Measurements from ENCODE around the gene DPP8. TPM values are rescaled to one million over a fixed set of nuclear protein-coding genes. Genes with fewer than 3 reads are reported as not detected.

DPP8 gene
- total RNA-seq, 2 experiments from 2014 or later = 38.2 to 42.7 TPM

GRCh38 chr15:65394936-65395335 lies 122.6 kb downstream of the DPP8 start:
- ChIA-PET POLR2A (interaction anchor here (0.5 to 1.7 kb wide), 2 partner anchors 12 to 90 kb away, joined by 3 to 8 read pairs; partner anchors contain the start of gene RNU5B-1), CTCF (interaction anchor here (2.8 kb wide), 1 partner anchor 9 kb away, joined by 17 read pairs; no protein-coding TSS in a partner anchor)
- Mint-ChIP-seq H3K27ac (no peak overlapping the region), H3K4me3 (no peak overlapping the region), H3K9me3 (no peaks in the 10 kb centered on the region), H3K27me3 (peaks cover 63% of the 10 kb centered on the region), H3K4me1 (no peaks in the 10 kb centered on the region), H3K36me3 (ENCODE audit: low read depth) (no peaks in the 10 kb centered on the region)
- no peak for DNase-seq

DNA sequence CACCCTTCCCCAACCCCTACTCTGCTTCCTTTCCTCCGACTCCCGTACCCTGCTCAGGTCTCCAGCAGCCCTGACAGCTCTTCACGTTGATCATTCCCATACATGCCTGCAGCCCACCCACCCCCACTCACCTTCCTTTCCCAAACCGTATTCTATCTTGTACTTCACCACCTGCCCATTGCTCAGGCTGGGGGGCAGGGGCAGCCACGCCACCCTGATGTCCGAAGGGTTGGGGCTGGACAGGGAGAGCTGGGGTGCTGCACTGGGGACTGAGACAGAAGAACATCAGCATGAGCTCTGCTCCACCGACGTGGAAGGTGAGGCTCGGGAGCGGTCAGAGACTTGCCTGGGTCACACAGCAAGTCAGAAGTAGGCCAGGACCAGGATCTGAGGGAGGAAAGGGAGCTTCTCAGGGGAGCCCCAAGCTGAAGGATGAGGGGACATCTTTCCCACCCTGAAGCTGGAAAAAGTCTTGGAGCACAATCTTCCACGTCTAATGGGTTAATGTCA lies 123.2 kb downstream of the DPP8 start:
- Mint-ChIP-seq H3K9me3 (no peaks in the 10 kb centered on the region), H3K4me3 (no peak overlapping the region), H3K27ac (no peak overlapping the region), H3K36me3 (ENCODE audit: low read depth) (no peaks in the 10 kb centered on the region), H3K27me3 (peaks cover 61% of the 10 kb centered on the region), H3K4me1 (no peaks in the 10 kb centered on the region)
- no peak for DNase-seq
- ChIA-PET POLR2A (interaction anchor here (0.5 to 1.7 kb wide), 2 partner anchors 12 to 89 kb away, joined by 3 to 8 read pairs; partner anchors contain the start of gene RNU5B-1), CTCF (interaction anchor here (2.8 kb wide), 1 partner anchor 9 kb away, joined by 17 read pairs; no protein-coding TSS in a partner anchor)

DNA sequence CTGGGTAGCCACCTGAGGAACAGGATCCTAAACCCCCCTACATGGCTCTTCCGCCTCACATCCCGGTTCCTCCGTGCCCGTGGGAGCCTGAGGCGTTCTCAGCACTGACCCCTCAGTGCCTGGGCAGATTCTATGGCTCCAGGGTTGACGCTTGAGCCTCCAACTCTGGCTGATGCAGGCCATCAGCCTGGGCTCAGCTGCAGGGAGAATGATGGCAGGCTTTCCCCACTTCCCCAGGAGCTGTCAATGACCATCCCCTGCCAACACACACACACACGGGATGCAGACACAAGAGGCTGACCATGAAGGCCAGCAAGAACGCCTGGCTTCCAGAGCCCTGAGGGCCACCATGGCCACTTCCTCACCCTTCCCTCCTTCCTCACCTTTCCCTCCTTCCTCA lies 123.9 kb downstream of the DPP8 start:
- ChIA-PET POLR2A (interaction anchor here (1.7 kb wide), 1 partner anchor 89 kb away, joined by 8 read pairs; the partner anchor contains the start of gene RNU5B-1), CTCF (interaction anchor here (2.8 kb wide), 1 partner anchor 8 kb away, joined by 17 read pairs; no protein-coding TSS in a partner anchor)
- no peak for DNase-seq
- no peaks in the 10 kb centered on the region for H3K9me3 Mint-ChIP-seq
- no peaks in the 10 kb centered on the region for H3K36me3 Mint-ChIP-seq (ENCODE audit: low read depth)
- H3K4me3 Mint-ChIP-seq = no peak overlapping the region
- no peak overlapping the region for H3K27ac Mint-ChIP-seq
- H3K4me1 Mint-ChIP-seq = no peaks in the 10 kb centered on the region
- H3K27me3 Mint-ChIP-seq = peaks cover 61% of the 10 kb centered on the region

- Mint-ChIP-seq H3K4me3 (no peak overlapping the region), H3K27me3 (peaks cover 59% of the 10 kb centered on the region), H3K4me1 (no peaks in the 10 kb centered on the region), H3K36me3 (ENCODE audit: low read depth) (no peaks in the 10 kb centered on the region), H3K27ac (no peak overlapping the region), H3K9me3 (no peaks in the 10 kb centered on the region)
- ChIA-PET CTCF (interaction anchor here (2.8 kb wide), 1 partner anchor 7 kb away, joined by 17 read pairs; no protein-coding TSS in a partner anchor), POLR2A (interaction anchor here (1.7 kb wide), 1 partner anchor 88 kb away, joined by 8 read pairs; the partner anchor contains the start of gene RNU5B-1)
- DNase-seq = no peak
Observed at GRCh38 chr15:65393091-65393490, 124.4 kb downstream of the DPP8 start.

Other genes with a start within 250 kb of the DPP8 start
- 10 to 100 TPM; 14.9 to 15.7 TPM for gene PARP16, start 230.8 kb downstream of the DPP8 start, total RNA-seq
- gene RNU5A-1, start 221.6 kb downstream of the DPP8 start, total RNA-seq = not detected
- 10 to 100 TPM in 1 of 2 experiments, not detected in 1; 12.9 TPM for gene RNU5B-1, start 213.0 kb downstream of the DPP8 start, total RNA-seq
- not detected for gene IGDCC3, start 139.7 kb downstream of the DPP8 start, total RNA-seq
- gene IGDCC4, start 94.7 kb downstream of the DPP8 start, total RNA-seq = under 1 TPM; 0.05 to 0.08 TPM
- gene HACD3, start 12.8 kb upstream of the DPP8 start, total RNA-seq = 10 to 100 TPM; 26.8 to 29.2 TPM
- gene INTS14, start 93.4 kb upstream of the DPP8 start, total RNA-seq = 10 to 100 TPM; 35.8 to 41.6 TPM
- 1 to 10 TPM; 5.8 to 9.3 TPM for gene SLC24A1, start 104.2 kb upstream of the DPP8 start, total RNA-seq